Measurements from ENCODE around the gene SEC63.

The SEC63 gene

DNA sequence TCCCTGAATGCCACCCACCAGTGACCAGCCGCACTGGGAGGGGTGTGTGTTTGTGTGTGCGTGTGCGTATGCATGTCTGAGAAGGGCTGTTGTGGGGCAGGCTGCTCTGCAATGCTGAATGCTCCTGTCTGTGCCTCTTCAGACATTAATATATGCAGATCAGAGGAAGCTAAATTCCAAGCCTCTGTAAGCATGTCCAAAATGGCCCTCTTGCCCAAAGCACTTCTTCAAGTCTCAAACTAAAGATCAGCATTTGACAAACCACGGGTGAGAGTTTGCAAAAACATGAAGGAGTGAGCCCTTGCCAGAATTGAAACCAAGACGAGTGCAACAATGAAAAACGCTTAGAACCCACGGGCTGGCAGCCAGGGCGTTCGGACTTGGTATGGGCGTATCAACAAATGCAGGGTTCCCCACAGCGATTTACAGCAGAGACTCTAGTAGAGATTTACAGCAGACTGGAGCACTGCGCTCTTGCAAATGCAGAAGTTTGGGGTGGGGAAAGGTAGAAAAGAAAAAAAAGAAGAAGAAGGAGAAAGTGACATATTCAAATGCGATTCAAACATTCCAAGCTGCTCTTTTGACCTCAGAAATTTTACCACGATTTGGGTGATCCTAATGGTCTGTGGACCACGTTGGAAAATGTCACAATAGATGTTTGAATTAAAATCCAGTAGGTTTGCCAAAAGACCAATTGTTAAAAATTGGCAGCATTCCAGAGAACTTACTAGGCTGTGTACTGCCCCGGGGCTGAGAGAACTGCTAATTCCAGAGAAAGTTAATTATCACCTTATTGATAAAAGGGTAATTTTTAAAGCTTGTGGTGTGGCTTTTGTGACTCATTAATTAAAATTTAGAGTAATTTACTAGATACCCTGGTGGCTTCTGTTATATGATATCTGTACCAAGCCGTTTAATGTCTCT lies 137.4 kb downstream of the SEC63 start:
- in situ Hi-C loops (cut with MboI; ENCODE audit: low pct_unique_long_range_greater_than_20kb, low sequenced_read_pairs, unreplicated experiment) = no loop called here
- no peak for DNase-seq (ENCODE audit: low spot score)
- TF ChIP-seq CTCF (IDR thresholded peaks at IDR 0.05; ENCODE audit: extremely low read depth, insufficient read depth, missing control alignments) = no peak

DNA sequence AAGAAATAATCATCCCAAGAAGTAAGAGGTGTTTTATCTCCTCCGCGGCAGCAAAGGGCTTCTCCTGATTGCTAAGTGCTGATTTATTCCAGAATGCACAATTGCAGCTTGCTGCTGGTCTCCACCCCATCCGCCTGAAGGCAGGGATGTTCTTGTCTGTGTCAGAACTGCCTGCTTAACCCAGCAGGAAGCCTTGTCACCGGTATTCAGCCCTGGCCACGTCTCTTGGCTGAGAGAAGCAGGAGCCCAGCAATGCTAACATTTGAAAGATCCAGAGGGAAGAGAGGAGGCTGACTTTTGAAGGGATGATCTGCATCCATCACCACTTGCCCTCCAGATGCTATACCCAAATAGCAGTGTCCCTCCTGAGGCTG lies 138.1 kb downstream of the SEC63 start:
- no peak for DNase-seq (ENCODE audit: low spot score)
- TF ChIP-seq CTCF (IDR thresholded peaks at IDR 0.05; ENCODE audit: extremely low read depth, insufficient read depth, missing control alignments) = no peak
- in situ Hi-C loops (cut with MboI; ENCODE audit: low pct_unique_long_range_greater_than_20kb, low sequenced_read_pairs, unreplicated experiment) = no loop called here

- DNase-seq (ENCODE audit: low spot score) = no peak
- TF ChIP-seq CTCF (IDR thresholded peaks at IDR 0.05; ENCODE audit: extremely low read depth, insufficient read depth, missing control alignments) = no peak
- in situ Hi-C loops (cut with MboI; ENCODE audit: low pct_unique_long_range_greater_than_20kb, low sequenced_read_pairs, unreplicated experiment) = no loop called here
These were observed 138.8 kb downstream of the SEC63 start for GRCh38 chr6:107819217-107819616.

DNA sequence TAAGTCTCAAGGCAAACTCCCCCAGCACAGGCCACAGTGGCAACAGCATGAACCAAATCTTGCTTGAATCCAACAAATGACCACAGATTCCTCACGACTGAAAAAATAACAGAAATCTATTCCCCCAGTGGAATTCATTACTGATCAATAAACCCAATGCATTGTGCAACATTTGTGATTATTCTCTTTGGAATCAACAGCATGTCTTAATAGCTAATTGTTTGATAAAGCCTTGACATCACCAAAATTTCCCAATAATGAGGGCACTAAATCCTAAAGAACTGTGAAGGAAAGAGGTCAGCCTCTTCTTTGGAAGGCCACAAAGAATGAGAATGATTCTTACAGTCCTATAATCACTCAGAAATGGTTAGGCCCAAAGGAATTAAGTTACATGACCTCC lies 139.7 kb downstream of the SEC63 start:
- TF ChIP-seq CTCF (IDR thresholded peaks at IDR 0.05; ENCODE audit: extremely low read depth, insufficient read depth, missing control alignments) = no peak
- in situ Hi-C loops (cut with MboI; ENCODE audit: low pct_unique_long_range_greater_than_20kb, low sequenced_read_pairs, unreplicated experiment) = no loop called here
- DNase-seq (ENCODE audit: low spot score) = no peak

DNA sequence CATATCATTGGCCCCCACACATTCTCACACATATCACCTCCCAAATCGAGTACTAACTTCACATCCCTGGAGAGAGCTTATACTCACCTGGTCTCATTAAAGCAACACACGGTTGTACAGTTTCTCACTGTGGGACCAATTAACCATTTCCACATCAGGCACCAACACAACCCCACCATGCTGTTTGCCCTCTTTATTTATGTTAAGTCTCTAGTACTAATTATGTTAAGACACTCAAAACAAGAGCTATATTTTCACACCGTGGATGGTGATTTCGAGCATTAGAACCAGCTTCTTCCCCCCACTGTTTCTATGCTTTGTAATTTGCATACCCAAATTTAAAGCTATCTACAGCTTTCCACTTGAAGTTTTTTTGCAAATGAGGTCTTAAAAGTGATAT lies 140.2 kb downstream of the SEC63 start:
- no peak for TF ChIP-seq CTCF (IDR thresholded peaks at IDR 0.05; ENCODE audit: extremely low read depth, insufficient read depth, missing control alignments)
- DNase-seq (ENCODE audit: low spot score) = no peak
- in situ Hi-C loops (cut with MboI; ENCODE audit: low pct_unique_long_range_greater_than_20kb, low sequenced_read_pairs, unreplicated experiment) = no loop called here
